Globus pallidus (tissue), 1 donor: Measurements from ENCODE around the gene PIWIL1.

Experiments used
- DNase-seq: peaks from one replicate; pipeline ENCODE4 v3.0.0-alpha.2; 2015; ENCODE audit warnings: low spot score

The PIWIL1 gene

GRCh38 chr12:130337488-130338303 is at the start of gene PIWIL1:
Gene PIWIL1, plus strand, starts transcription at chr12:130337887. Its CDS starts 4,705 bp downstream, at chr12:130342592.
- DNase-seq, result no peak

- DNase-seq, result no peak
These were observed 49.5 kb upstream of the PIWIL1 start for GRCh38 chr12:130288206-130288605.

- no peak for DNase-seq
These were observed 49.0 kb upstream of the PIWIL1 start for GRCh38 chr12:130288691-130289090.

- DNase-seq, result no peak
These were observed 47.6 kb upstream of the PIWIL1 start for GRCh38 chr12:130290114-130290513.

- DNase-seq, result no peak
These were observed 39.2 kb upstream of the PIWIL1 start for GRCh38 chr12:130298322-130299021.

GRCh38 chr12:130299574-130299973 is 38.1 kb upstream of the PIWIL1 start:
- no peak for DNase-seq

GRCh38 chr12:130300090-130300489 is 37.6 kb upstream of the PIWIL1 start:
- no peak for DNase-seq

- no peak for DNase-seq
These were observed 36.8 kb upstream of the PIWIL1 start for GRCh38 chr12:130300737-130301535.

- DNase-seq, result no peak
These were observed 36.1 kb upstream of the PIWIL1 start for GRCh38 chr12:130301559-130301958.

- DNase-seq, result no peak
These were observed 33.9 kb upstream of the PIWIL1 start for GRCh38 chr12:130303781-130304180.

GRCh38 chr12:130307859-130308258 is 29.8 kb upstream of the PIWIL1 start:
- no peak for DNase-seq

- DNase-seq, result no peak
These were observed 29.3 kb upstream of the PIWIL1 start for GRCh38 chr12:130308393-130308792.

- DNase-seq, result no peak
These were observed 21.4 kb upstream of the PIWIL1 start for GRCh38 chr12:130316251-130316650.

GRCh38 chr12:130320536-130320935 is 17.2 kb upstream of the PIWIL1 start:
- DNase-seq, result no peak

GRCh38 chr12:130322263-130322662 is 15.4 kb upstream of the PIWIL1 start:
- DNase-seq, result no peak

- no peak for DNase-seq
These were observed 7.0 kb upstream of the PIWIL1 start for GRCh38 chr12:130330685-130331084.

- no peak for DNase-seq
These were observed 6.5 kb upstream of the PIWIL1 start for GRCh38 chr12:130331146-130331545.

- DNase-seq, result no peak
These were observed 4.3 kb upstream of the PIWIL1 start for GRCh38 chr12:130333341-130333740.

GRCh38 chr12:130334399-130334798 is 3.3 kb upstream of the PIWIL1 start:
- DNase-seq, result no peak

- DNase-seq, result no peak
These were observed 2.8 kb upstream of the PIWIL1 start for GRCh38 chr12:130334937-130335336.

- peak; percentile 63 for DNase-seq
These were observed 1.9 kb upstream of the PIWIL1 start for GRCh38 chr12:130335517-130336392.
